K562 (cell line): ENCODE measurements around the gene BCL6B.

ENCODE experiments used
- CTBP1 ChIP-seq: fragments of 450-650 bp; IDR thresholded peaks from 2 replicates; pipeline ENCODE4 v1.6.1; 2016; ENCODE audit warnings: borderline replicate concordance
- FOXA1 ChIP-seq: fragments of 450-650 bp; IDR thresholded peaks from 2 replicates; pipeline ENCODE4 v1.6.1; 2016; ENCODE audit warnings: mild to moderate bottlenecking, borderline replicate concordance
- GABPA ChIP-seq: fragments of 200-800 bp; sonication (Bioruptor generic); conservative IDR thresholded peaks from 2 replicates; pipeline ENCODE4 v1.6.1; 2016; ENCODE audit warnings: low read depth, missing genetic modification characterization, missing compliant biosample characterization
- HCFC1 ChIP-seq: IDR thresholded peaks from 2 replicates; pipeline ENCODE4 v1.6.1; 2012; ENCODE audit warnings: low read depth, low read length, improper control_type of control experiment
- HDAC1 ChIP-seq, 2 experiments: fragments of 450-650 bp; IDR thresholded peaks; 2 replicates each; pipeline ENCODE4 v1.6.1; 2016 to 2017; ENCODE audit warnings: inconsistent platforms in 1 of 2, mild to moderate bottlenecking in 1 of 2, moderate library complexity in 1 of 2
- JUN ChIP-seq, 2 experiments: sonication (generic) in 1 of 2; formaldehyde crosslinking in 1 of 2; IDR thresholded peaks; 2 replicates each; pipeline versions ENCODE4 v1.6.1 to v1.8.0; 2012 to 2022; ENCODE audit warnings: borderline replicate concordance in 2 of 2, mild to moderate bottlenecking in 2 of 2, improper control_type of control experiment in 1 of 2, low read depth in 1 of 2, low read length in 1 of 2, missing genetic modification reagents in 1 of 2
- NCOR1 ChIP-seq: fragments of 450-650 bp; IDR thresholded peaks from 2 replicates; pipeline ENCODE4 v1.6.1; 2016; ENCODE audit warnings: mild to moderate bottlenecking, moderate library complexity
- POLR2A ChIP-seq: fragments of 450-650 bp; conservative IDR thresholded peaks from 2 replicates; pipeline ENCODE4 v1.6.1; 2016
- ZNF146 ChIP-seq: IDR thresholded peaks from one replicate; pipeline ENCODE4 v1.6.1; 2018; ENCODE audit warnings: missing compliant biosample characterization; ENCODE audit not compliant: unreplicated experiment
- TF ChIP-seq, protein P1 (sequence below): fragments of 450-650 bp; IDR thresholded peaks from 2 replicates; pipeline ENCODE4 v1.6.1; 2016; ENCODE audit warnings: low read depth

DNA sequence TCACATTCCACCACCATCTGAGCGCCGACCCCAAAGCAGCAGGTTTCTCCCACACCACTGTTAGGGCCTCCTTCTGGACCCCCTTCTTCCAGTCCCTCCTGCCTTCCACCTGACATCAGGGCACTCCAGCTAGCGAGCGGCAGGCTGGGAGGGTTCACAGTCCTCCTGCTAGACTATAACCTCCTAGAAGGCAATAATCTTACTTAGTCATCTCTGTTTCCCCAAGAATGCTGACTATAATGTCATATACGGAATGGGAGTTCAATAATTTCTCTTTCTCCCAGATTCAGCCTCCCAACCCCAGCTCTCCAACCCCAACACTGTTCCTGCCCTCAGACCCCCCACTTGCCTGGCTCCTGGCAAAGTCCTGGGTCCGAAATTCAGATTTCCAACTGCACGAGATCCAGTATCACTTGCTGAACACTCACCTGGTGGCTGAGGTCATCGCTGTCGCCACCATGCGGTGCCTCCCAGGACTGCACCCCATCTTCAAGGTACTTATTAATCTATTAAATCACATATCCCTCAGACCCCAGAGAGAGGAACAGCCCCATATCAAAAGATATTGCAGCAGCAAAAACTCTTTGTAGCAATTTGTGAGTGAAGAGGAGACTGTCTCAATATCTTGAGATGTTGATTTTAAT is 21.4 kb upstream of the BCL6B start:
- no peak for TF ChIP-seq FOXA1
- TF ChIP-seq HDAC1 (IDR thresholded peaks at IDR 0.05): no peak
- TF ChIP-seq POLR2A: no peak
- TF ChIP-seq HCFC1: no peak
- TF ChIP-seq, protein P1, sequence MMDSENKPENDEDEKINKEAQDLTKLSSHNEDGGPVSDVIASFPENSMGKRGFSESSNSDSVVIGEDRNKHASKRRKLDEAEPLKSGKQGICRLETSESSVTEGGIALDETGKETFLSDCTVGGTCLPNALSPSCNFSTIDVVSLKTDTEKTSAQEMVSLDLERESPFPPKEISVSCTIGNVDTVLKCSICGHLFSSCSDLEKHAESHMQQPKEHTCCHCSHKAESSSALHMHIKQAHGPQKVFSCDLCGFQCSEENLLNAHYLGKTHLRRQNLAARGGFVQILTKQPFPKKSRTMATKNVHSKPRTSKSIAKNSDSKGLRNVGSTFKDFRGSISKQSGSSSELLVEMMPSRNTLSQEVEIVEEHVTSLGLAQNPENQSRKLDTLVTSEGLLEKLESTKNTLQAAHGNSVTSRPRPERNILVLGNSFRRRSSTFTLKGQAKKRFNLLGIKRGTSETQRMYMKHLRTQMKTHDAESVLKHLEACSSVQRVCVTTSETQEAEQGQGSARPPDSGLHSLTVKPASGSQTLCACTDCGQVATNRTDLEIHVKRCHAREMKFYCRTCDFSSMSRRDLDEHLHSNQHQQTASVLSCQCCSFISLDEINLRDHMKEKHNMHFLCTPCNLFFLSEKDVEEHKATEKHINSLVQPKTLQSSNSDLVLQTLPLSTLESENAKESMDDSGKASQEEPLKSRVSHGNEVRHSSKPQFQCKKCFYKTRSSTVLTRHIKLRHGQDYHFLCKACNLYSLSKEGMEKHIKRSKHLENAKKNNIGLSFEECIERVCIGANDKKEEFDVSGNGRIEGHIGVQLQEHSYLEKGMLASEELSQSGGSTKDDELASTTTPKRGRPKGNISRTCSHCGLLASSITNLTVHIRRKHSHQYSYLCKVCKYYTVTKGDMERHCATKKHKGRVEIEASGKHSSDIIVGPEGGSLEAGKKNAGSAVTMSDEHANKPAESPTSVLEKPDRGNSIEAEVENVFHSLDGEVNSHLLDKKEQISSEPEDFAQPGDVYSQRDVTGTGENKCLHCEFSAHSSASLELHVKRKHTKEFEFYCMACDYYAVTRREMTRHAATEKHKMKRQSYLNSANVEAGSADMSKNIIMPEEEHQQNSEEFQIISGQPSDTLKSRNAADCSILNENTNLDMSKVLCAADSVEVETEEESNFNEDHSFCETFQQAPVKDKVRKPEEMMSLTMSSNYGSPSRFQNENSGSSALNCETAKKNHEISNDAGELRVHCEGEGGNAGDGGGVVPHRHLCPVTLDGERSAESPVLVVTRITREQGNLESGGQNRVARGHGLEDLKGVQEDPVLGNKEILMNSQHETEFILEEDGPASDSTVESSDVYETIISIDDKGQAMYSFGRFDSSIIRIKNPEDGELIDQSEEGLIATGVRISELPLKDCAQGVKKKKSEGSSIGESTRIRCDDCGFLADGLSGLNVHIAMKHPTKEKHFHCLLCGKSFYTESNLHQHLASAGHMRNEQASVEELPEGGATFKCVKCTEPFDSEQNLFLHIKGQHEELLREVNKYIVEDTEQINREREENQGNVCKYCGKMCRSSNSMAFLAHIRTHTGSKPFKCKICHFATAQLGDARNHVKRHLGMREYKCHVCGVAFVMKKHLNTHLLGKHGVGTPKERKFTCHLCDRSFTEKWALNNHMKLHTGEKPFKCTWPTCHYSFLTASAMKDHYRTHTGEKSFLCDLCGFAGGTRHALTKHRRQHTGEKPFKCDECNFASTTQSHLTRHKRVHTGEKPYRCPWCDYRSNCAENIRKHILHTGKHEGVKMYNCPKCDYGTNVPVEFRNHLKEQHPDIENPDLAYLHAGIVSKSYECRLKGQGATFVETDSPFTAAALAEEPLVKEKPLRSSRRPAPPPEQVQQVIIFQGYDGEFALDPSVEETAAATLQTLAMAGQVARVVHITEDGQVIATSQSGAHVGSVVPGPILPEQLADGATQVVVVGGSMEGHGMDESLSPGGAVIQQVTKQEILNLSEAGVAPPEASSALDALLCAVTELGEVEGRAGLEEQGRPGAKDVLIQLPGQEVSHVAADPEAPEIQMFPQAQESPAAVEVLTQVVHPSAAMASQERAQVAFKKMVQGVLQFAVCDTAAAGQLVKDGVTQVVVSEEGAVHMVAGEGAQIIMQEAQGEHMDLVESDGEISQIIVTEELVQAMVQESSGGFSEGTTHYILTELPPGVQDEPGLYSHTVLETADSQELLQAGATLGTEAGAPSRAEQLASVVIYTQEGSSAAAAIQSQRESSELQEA: no peak
- no peak; the same call in 1 of the 2 replicates for TF ChIP-seq JUN (IDR thresholded peaks at IDR 0.05; ENCODE audit: borderline replicate concordance, low read depth, low read length)
- TF ChIP-seq JUN (CRISPR knock-in tag; IDR thresholded peaks at IDR 0.05; ENCODE audit: borderline replicate concordance): no peak
- TF ChIP-seq CTBP1: no peak
- TF ChIP-seq ZNF146: no peak
- no peak for TF ChIP-seq GABPA (tag)
- no peak for TF ChIP-seq NCOR1
